Measurements from ENCODE around the gene RAB31.

The RAB31 gene

GRCh38 chr18:9719421-9719981 is 11.4 kb downstream of the RAB31 start:
- Histone ChIP-seq H3K4me1 (ENCODE audit: control insufficient read depth, insufficient read depth, low read length) (peaks cover 3% of the 10 kb centered on the region), H3K36me3 (ENCODE audit: control insufficient read depth in 2 of 2, insufficient read depth in 1 of 2, low read length in 2 of 2) (peaks cover 3 to 18% of the 10 kb centered on the region in 2 experiments; a peak in 2 of 3 replicates), H3K9me3 (ENCODE audit: control insufficient read depth, insufficient read depth, low read depth, low read length) (no peaks in the 10 kb centered on the region), H3K27ac (ENCODE audit: extremely low read depth, low read depth, low read length) (peak overlapping the region; percentile 49), H3K4me3 (ENCODE audit: low read depth, low read length) (no peak overlapping the region; the same call in 1 of the 2 replicates)
- ChIA-PET CTCF (interaction anchor here (0.7 to 1.0 kb wide), 2 partner anchors 11 to 144 kb away, joined by 3 read pairs; no protein-coding TSS in a partner anchor), POLR2A (no interaction called here)
- TF ChIP-seq ZNF10 (tag by site-specific recombination; IDR thresholded peaks at IDR 0.05) (no peak; the same call in 1 of the 2 replicates), ZNF830 (tag by site-specific recombination; IDR thresholded peaks at IDR 0.05; ENCODE audit: low read depth) (no peak), ZNF791 (tag by site-specific recombination; IDR thresholded peaks at IDR 0.05) (no peak), ZSCAN23 (tag by site-specific recombination; IDR thresholded peaks at IDR 0.05) (no peak), ZNF394 (tag by site-specific recombination; IDR thresholded peaks at IDR 0.05; ENCODE audit: borderline replicate concordance) (no peak), ZNF623 (tag by site-specific recombination; IDR thresholded peaks at IDR 0.05) (no peak), OSR2 (tag by site-specific recombination; IDR thresholded peaks at IDR 0.05) (no peak), ZNF692 (tag by site-specific recombination; IDR thresholded peaks at IDR 0.05) (no peak; the same call in 1 of the 2 replicates), ZBTB11 (tag by site-specific recombination; conservative IDR thresholded peaks at IDR 0.05; ENCODE audit: low read depth) (no peak), ZBTB1 (tag by site-specific recombination; IDR thresholded peaks at IDR 0.05) (no peak), ZNF366 (tag by site-specific recombination; conservative IDR thresholded peaks at IDR 0.05) (peak; percentile 83), ZNF146 (tag by site-specific recombination; IDR thresholded peaks at IDR 0.05) (no peak), ZNF155 (tag by site-specific recombination; IDR thresholded peaks at IDR 0.05) (no peak), ZNF132 (tag by site-specific recombination; IDR thresholded peaks at IDR 0.05; ENCODE audit: borderline replicate concordance) (no peak), ZNF560 (tag by site-specific recombination; IDR thresholded peaks at IDR 0.05; ENCODE audit: borderline replicate concordance) (no peak), ZNF660 (tag by site-specific recombination; IDR thresholded peaks at IDR 0.05) (no peak), ZNF416 (tag by site-specific recombination; IDR thresholded peaks at IDR 0.05) (no peak), TRIM28 (IDR thresholded peaks at IDR 0.05; ENCODE audit: borderline replicate concordance, low read length) (no peak), ZNF558 (tag by site-specific recombination; IDR thresholded peaks at IDR 0.05) (peak; percentile 63), ZNF266 (tag by site-specific recombination; IDR thresholded peaks at IDR 0.05; ENCODE audit: low read depth) (no peak), KLF9 (tag by site-specific recombination; IDR thresholded peaks at IDR 0.05; ENCODE audit: low read depth) (peak; percentile 24; the same call in 1 of the 2 replicates), ZNF175 (tag by site-specific recombination; IDR thresholded peaks at IDR 0.05) (no peak), GLI2 (tag by site-specific recombination; IDR thresholded peaks at IDR 0.05; ENCODE audit: borderline replicate concordance, low read depth) (no peak), ZNF239 (tag by site-specific recombination; IDR thresholded peaks at IDR 0.05) (no peak), ZSCAN16 (tag by site-specific recombination; IDR thresholded peaks at IDR 0.05) (no peak), IKZF3 (tag by site-specific recombination; IDR thresholded peaks at IDR 0.05) (peak; percentile 67), ZIC2 (tag by site-specific recombination; IDR thresholded peaks at IDR 0.05) (peak; percentile 97)
- TF ChIP-seq, protein P1, sequence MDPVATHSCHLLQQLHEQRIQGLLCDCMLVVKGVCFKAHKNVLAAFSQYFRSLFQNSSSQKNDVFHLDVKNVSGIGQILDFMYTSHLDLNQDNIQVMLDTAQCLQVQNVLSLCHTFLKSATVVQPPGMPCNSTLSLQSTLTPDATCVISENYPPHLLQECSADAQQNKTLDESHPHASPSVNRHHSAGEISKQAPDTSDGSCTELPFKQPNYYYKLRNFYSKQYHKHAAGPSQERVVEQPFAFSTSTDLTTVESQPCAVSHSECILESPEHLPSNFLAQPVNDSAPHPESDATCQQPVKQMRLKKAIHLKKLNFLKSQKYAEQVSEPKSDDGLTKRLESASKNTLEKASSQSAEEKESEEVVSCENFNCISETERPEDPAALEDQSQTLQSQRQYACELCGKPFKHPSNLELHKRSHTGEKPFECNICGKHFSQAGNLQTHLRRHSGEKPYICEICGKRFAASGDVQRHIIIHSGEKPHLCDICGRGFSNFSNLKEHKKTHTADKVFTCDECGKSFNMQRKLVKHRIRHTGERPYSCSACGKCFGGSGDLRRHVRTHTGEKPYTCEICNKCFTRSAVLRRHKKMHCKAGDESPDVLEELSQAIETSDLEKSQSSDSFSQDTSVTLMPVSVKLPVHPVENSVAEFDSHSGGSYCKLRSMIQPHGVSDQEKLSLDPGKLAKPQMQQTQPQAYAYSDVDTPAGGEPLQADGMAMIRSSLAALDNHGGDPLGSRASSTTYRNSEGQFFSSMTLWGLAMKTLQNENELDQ (tag by site-specific recombination; IDR thresholded peaks at IDR 0.05; ENCODE audit: low read depth), result no peak
- TF ChIP-seq, protein P2, sequence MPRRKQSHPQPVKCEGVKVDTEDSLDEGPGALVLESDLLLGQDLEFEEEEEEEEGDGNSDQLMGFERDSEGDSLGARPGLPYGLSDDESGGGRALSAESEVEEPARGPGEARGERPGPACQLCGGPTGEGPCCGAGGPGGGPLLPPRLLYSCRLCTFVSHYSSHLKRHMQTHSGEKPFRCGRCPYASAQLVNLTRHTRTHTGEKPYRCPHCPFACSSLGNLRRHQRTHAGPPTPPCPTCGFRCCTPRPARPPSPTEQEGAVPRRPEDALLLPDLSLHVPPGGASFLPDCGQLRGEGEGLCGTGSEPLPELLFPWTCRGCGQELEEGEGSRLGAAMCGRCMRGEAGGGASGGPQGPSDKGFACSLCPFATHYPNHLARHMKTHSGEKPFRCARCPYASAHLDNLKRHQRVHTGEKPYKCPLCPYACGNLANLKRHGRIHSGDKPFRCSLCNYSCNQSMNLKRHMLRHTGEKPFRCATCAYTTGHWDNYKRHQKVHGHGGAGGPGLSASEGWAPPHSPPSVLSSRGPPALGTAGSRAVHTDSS (tag by site-specific recombination; IDR thresholded peaks at IDR 0.05), result no peak
- TF ChIP-seq, protein P3, sequence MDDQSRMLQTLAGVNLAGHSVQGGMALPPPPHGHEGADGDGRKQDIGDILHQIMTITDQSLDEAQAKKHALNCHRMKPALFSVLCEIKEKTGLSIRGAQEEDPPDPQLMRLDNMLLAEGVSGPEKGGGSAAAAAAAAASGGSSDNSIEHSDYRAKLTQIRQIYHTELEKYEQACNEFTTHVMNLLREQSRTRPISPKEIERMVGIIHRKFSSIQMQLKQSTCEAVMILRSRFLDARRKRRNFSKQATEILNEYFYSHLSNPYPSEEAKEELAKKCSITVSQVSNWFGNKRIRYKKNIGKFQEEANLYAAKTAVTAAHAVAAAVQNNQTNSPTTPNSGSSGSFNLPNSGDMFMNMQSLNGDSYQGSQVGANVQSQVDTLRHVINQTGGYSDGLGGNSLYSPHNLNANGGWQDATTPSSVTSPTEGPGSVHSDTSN (CRISPR knock-in tag; IDR thresholded peaks at IDR 0.05), result no peak
